Activated CD8-positive, alpha-beta T cell treated with anti-CD3 and anti-CD28 coated beads for 36 hours (primary cell): ENCODE data around the gene CAAP1. TPM values are rescaled to one million over a fixed set of nuclear protein-coding genes. Genes with fewer than 3 reads are reported as not detected.
"Not testable (repeated sequence)": the region's sequence is repeated elsewhere in the genome, so short reads cannot be mapped to it uniquely, and the experiment has no call there.

ENCODE experiments used
- ATAC-seq: fragments of 200-7000 bp; cut with Tn5 transposase; one replicate; pipeline ENCODE4 v1.10.0; 2021; ENCODE audit warnings: mild to moderate bottlenecking, moderate library complexity
- CTCF ChIA-PET: fragments of 350-600 bp; sonication (Branson Sonifier 250); formaldehyde crosslinking; loops from one replicate; lab custom pipeline; 2021; ENCODE audit warnings: antibody characterized with exemption; lab: Charles Lee
- POLR2A ChIA-PET: fragments of 350-600 bp; sonication (Branson Sonifier 250); formaldehyde crosslinking; loops from one replicate; lab custom pipeline; 2021; ENCODE audit warnings: antibody characterized with exemption; lab: Charles Lee
- DNase-seq: peaks from one replicate; pipeline ENCODE4 v3.0.0-alpha.2; 2020
- H3K27ac Mint-ChIP-seq: one replicate; pipeline ENCODE4 v1.8.0; 2021; ENCODE audit warnings: mild to moderate bottlenecking, mixed read lengths
- H3K27me3 Mint-ChIP-seq: one replicate; pipeline ENCODE4 v1.8.0; 2021; ENCODE audit warnings: mixed read lengths
- H3K36me3 Mint-ChIP-seq: one replicate; pipeline ENCODE4 v1.8.0; 2021; ENCODE audit warnings: low read depth, mixed read lengths
- H3K4me1 Mint-ChIP-seq: one replicate; pipeline ENCODE4 v1.8.0; 2021; ENCODE audit warnings: low read depth, mixed read lengths
- H3K4me3 Mint-ChIP-seq: one replicate; pipeline ENCODE4 v1.8.0; 2021; ENCODE audit warnings: mild to moderate bottlenecking, moderate library complexity, mixed read lengths
- H3K9me3 Mint-ChIP-seq: one replicate; pipeline ENCODE4 v1.8.0; 2021; ENCODE audit warnings: mixed read lengths
- CTCF ChIP-seq: fragments of 200-600 bp; IDR thresholded peaks from one replicate; pipeline ENCODE4 v1.8.0; 2022; ENCODE audit warnings: antibody characterized with exemption, mild to moderate bottlenecking
- intact Hi-C: fragments of 100-400 bp; cut with micrococcal nuclease; formaldehyde crosslinking; loops from one replicate; pipeline ENCODE4 v1.10.0; 2022
- total RNA-seq, 2 experiments: library from RNA; stranded (reverse); gene quantifications; one replicate each; pipeline ENCODE4 v1.2.3, GENCODE V29; 2021

The CAAP1 gene
- total RNA-seq, 2 experiments from 2014 or later = 16.8 to 19.0 TPM

GRCh38 chr9:26882154-26882553, 10.4 kb downstream of the CAAP1 start:
- H3K27ac Mint-ChIP-seq = no peak overlapping the region

GRCh38 chr9:26880262-26880661, 12.3 kb downstream of the CAAP1 start:
- no peaks in the 10 kb centered on the region for H3K27me3 Mint-ChIP-seq
- no peaks in the 10 kb centered on the region for H3K4me1 Mint-ChIP-seq
- ATAC-seq (no peak), DNase-seq (no peak)
- H3K36me3 Mint-ChIP-seq = peaks cover 69% of the 10 kb centered on the region
- POLR2A ChIA-PET = no interaction called here
- intact Hi-C loops = no loop called here
- peaks cover 15% of the 10 kb centered on the region for H3K9me3 Mint-ChIP-seq
- CTCF ChIA-PET = no interaction called here
- H3K4me3 Mint-ChIP-seq = no peak overlapping the region
- no peak overlapping the region for H3K27ac Mint-ChIP-seq
- no peak for TF ChIP-seq CTCF

More at GRCh38 chr9:26882154-26882553, 10.4 kb downstream of the CAAP1 start:
- Mint-ChIP-seq H3K36me3 (peaks cover 70% of the 10 kb centered on the region), H3K4me3 (no peak overlapping the region), H3K27me3 (no peaks in the 10 kb centered on the region), H3K4me1 (no peaks in the 10 kb centered on the region), H3K9me3 (peaks cover 15% of the 10 kb centered on the region)
- POLR2A ChIA-PET = interaction anchor here (0.9 kb wide), 1 partner anchor 9 kb away, joined by 5 read pairs; no protein-coding TSS in a partner anchor
- intact Hi-C loops = no loop called here
- TF ChIP-seq CTCF = no peak
- ATAC-seq (no peak), DNase-seq (no peak)
- CTCF ChIA-PET = no interaction called here

- DNase-seq, POLR2A ChIA-PET, H3K4me3 Mint-ChIP-seq, intact Hi-C loops, ATAC-seq, H3K9me3 Mint-ChIP-seq, H3K27ac Mint-ChIP-seq, H3K4me1 Mint-ChIP-seq, H3K27me3 Mint-ChIP-seq: not testable (repeated sequence)
- peaks cover 31% of the 10 kb centered on the region for H3K36me3 Mint-ChIP-seq
- CTCF ChIA-PET = interaction anchor here (1.2 kb wide), 1 partner anchor 13 kb away, joined by 3 read pairs; no protein-coding TSS in a partner anchor
Measured at GRCh38 chr9:26875155-26875554, 17.4 kb downstream of the CAAP1 start.

- intact Hi-C loops = no loop called here
- no peak for TF ChIP-seq CTCF
- ATAC-seq (no peak), DNase-seq (no peak)
- Mint-ChIP-seq H3K27me3 (no peaks in the 10 kb centered on the region), H3K4me3 (no peak overlapping the region), H3K27ac (no peak overlapping the region), H3K4me1 (no peaks in the 10 kb centered on the region), H3K9me3 (no peaks in the 10 kb centered on the region), H3K36me3 (peaks cover 10% of the 10 kb centered on the region)
- ChIA-PET CTCF (no interaction called here), POLR2A (no interaction called here)
Measured at GRCh38 chr9:26870292-26870691, 22.3 kb downstream of the CAAP1 start.

- POLR2A ChIA-PET = no interaction called here
- no peaks in the 10 kb centered on the region for H3K27me3 Mint-ChIP-seq
- CTCF ChIA-PET = no interaction called here
- H3K27ac Mint-ChIP-seq = no peak overlapping the region
- intact Hi-C loops = no loop called here
- DNase-seq (no peak), ATAC-seq (no peak)
- no peak overlapping the region for H3K4me3 Mint-ChIP-seq
- H3K4me1 Mint-ChIP-seq = no peaks in the 10 kb centered on the region
- no peaks in the 10 kb centered on the region for H3K9me3 Mint-ChIP-seq
- peak; percentile 29 for TF ChIP-seq CTCF
- peaks cover 8% of the 10 kb centered on the region for H3K36me3 Mint-ChIP-seq
Measured at GRCh38 chr9:26863074-26863473, 29.5 kb downstream of the CAAP1 start.
